ENCODE data around the gene LTV1.

DNA sequence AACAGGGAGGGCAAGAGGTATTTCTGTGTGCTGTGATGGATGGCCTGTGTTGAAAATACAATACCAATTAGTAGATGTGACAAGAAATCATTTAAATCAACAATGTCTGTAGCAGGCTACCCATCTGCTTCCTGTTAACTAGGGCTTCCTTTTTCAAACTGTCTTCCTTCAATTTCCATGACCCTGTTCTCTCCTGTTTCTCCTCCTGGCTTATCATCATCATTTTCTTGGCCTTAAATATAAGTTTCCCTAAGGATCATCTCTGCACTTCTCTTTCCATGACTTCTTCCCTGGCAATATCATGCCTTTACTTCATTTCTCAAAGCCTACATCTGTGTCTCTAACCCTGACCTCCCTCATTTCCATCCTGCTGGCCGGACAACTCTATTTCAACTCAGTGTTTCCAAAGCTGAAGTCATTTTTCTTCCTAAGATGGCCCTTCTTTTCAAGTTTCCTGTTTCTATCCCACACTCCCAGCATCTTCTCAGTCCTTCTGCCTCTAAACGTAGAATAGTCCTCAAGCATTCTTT lies 39.3 kb downstream of the LTV1 start:
- TF ChIP-seq CTCF (IDR thresholded peaks at IDR 0.05; ENCODE audit: insufficient read depth, low read length, poor library complexity, severe bottlenecking) (no peak), EZH2phosphoT487 (conservative IDR thresholded peaks at IDR 0.05; ENCODE audit: low read length) (no peak)

Measured in SU-DHL-6 (cell line).